Liver (tissue), 3 donors: Measurements from ENCODE around the gene OVCH1.

ENCODE experiments used
- FOXA1 ChIP-seq: IDR thresholded peaks from 2 replicates; pipeline ENCODE4 v1.6.1; 2016; ENCODE audit warnings: antibody characterized with exemption
- MAX ChIP-seq: IDR thresholded peaks from 2 replicates; pipeline ENCODE4 v1.6.1; 2016; ENCODE audit warnings: antibody characterized with exemption
- NR2F2 ChIP-seq: IDR thresholded peaks from 2 replicates; pipeline ENCODE4 v1.6.1; 2016; ENCODE audit warnings: antibody characterized with exemption
- RXRA ChIP-seq, 2 donors: IDR thresholded peaks; 2 replicates each; pipeline ENCODE4 v1.6.1; 2017 to 2018; ENCODE audit warnings: antibody characterized with exemption in 2 of 2, mild to moderate bottlenecking in 1 of 2
- TF ChIP-seq, protein P1 (sequence below): fragments of 150-350 bp; IDR thresholded peaks from 2 replicates; pipeline ENCODE4 v1.5.1; 2017; ENCODE audit warnings: improper control_type of control experiment, low read depth, low read length; ENCODE audit not compliant: missing input control
- TF ChIP-seq, protein P2 (sequence below): IDR thresholded peaks from 2 replicates; pipeline ENCODE4 v1.6.1; 2016; ENCODE audit warnings: antibody characterized with exemption, mild to moderate bottlenecking
- donor health status: healthy.
- donor health status: healthy.

- TF ChIP-seq, protein P1, sequence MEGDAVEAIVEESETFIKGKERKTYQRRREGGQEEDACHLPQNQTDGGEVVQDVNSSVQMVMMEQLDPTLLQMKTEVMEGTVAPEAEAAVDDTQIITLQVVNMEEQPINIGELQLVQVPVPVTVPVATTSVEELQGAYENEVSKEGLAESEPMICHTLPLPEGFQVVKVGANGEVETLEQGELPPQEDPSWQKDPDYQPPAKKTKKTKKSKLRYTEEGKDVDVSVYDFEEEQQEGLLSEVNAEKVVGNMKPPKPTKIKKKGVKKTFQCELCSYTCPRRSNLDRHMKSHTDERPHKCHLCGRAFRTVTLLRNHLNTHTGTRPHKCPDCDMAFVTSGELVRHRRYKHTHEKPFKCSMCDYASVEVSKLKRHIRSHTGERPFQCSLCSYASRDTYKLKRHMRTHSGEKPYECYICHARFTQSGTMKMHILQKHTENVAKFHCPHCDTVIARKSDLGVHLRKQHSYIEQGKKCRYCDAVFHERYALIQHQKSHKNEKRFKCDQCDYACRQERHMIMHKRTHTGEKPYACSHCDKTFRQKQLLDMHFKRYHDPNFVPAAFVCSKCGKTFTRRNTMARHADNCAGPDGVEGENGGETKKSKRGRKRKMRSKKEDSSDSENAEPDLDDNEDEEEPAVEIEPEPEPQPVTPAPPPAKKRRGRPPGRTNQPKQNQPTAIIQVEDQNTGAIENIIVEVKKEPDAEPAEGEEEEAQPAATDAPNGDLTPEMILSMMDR: no peak
- TF ChIP-seq NR2F2 (no peak), MAX (no peak), FOXA1 (no peak), RXRA (IDR thresholded peaks at IDR 0.05) (no peak)
- TF ChIP-seq, protein P2, sequence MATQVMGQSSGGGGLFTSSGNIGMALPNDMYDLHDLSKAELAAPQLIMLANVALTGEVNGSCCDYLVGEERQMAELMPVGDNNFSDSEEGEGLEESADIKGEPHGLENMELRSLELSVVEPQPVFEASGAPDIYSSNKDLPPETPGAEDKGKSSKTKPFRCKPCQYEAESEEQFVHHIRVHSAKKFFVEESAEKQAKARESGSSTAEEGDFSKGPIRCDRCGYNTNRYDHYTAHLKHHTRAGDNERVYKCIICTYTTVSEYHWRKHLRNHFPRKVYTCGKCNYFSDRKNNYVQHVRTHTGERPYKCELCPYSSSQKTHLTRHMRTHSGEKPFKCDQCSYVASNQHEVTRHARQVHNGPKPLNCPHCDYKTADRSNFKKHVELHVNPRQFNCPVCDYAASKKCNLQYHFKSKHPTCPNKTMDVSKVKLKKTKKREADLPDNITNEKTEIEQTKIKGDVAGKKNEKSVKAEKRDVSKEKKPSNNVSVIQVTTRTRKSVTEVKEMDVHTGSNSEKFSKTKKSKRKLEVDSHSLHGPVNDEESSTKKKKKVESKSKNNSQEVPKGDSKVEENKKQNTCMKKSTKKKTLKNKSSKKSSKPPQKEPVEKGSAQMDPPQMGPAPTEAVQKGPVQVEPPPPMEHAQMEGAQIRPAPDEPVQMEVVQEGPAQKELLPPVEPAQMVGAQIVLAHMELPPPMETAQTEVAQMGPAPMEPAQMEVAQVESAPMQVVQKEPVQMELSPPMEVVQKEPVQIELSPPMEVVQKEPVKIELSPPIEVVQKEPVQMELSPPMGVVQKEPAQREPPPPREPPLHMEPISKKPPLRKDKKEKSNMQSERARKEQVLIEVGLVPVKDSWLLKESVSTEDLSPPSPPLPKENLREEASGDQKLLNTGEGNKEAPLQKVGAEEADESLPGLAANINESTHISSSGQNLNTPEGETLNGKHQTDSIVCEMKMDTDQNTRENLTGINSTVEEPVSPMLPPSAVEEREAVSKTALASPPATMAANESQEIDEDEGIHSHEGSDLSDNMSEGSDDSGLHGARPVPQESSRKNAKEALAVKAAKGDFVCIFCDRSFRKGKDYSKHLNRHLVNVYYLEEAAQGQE: no peak
These were observed at the start of gene OVCH1 for GRCh38 chr12:29497588-29497987.
